Activated CD4-positive, alpha-beta T cell treated with anti-CD3 and anti-CD28 coated beads, Interleukin-2, amount 50 U/mL, for 24 hours (primary cell): Measurements from ENCODE around the gene CD37.
"Not testable (repeated sequence)": the region's sequence is repeated elsewhere in the genome, so short reads cannot be mapped to it uniquely, and the experiment has no call there.

Experiments used
- DNase-seq, 2 donors: peaks; one replicate each; pipeline ENCODE4 v3.0.0-alpha.2; 2020; ENCODE audit warnings: low read depth in 1 of 2, low spot score in 1 of 2

CD37 gene

GRCh38 chr19:49335071-49335783, at the start of gene CD37:
Gene CD37, plus strand, starts transcription at chr19:49335406. Its CDS starts 135 bp downstream, at chr19:49335541.
- peak; percentile 26 to 33 for DNase-seq

GRCh38 chr19:49287141-49287770, 48.0 kb upstream of the CD37 start:
- no peak for DNase-seq

- not testable (repeated sequence) for DNase-seq
Measured at GRCh38 chr19:49288205-49288604, 47.0 kb upstream of the CD37 start.

GRCh38 chr19:49289286-49289685, 45.9 kb upstream of the CD37 start:
- DNase-seq, result not testable (repeated sequence)

DNA sequence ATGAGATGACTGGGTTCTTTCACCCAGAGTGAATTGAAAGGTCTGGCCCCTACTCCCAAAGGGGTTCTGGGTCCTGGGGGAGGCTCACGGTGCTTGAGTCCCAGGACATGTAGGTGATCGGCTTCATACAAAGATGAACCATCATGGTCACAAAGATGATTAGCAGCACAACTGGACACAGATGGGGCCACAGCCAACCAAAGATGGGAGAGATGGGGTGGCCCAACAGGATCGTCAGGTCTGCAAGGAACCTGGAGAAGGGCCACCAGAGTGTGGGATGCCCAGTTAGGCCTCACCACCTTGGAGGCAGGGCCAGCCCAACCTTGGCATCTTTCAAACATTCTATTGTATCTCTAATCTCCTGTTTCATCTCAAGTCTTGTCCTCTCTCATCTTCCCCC, 44.7 kb upstream of the CD37 start:
- DNase-seq, result no peak

DNA sequence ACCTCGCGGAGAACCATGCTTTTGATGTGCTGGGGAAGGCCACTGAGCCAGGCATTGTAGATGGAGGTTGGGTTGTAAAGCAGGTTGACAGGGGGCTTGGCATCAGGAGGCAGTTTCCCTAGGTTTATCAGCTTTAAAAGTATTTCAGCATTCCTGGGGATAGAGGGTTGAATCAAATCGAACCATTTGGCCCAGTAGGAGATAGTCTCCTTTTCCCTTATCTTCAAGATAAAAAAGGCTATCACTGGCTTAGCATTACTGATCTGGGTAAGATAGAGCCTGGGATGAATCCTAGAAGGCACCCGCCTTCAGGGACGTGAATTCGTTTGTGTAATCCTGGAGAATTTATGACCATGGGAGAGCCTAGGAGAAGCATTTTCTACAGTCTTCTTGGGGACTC, 40.8 kb upstream of the CD37 start:
- no peak for DNase-seq

DNA sequence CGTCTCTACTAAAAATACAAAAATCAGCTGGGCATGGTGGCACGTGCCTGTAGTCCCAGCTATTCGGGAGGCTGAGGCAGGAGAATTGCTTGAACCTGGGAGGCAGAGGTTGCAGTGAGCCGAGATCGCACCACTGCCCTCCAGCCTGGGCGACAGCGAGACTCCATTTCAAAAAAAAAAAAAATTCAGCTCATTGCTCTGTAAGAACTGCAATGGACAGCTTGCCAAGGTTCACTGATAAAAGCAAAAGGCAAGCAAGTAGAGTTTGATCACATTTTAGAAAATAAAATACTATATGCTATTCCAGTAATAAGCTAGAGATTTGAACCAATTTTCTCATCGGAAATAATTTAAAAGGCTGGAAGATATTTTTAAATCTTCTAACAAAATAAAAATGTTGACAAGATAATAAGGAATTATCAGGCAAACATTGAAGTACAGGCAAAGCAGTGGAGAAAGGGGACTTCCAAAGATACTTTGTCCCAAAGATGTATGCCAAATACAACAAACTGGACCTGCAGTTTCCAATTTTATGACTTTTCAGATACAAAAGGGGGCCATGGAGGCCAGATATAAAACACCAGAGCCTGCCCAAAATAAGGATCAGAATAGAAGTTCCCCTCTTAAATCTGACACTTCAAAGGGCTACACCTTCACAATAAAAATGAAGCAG, 39.9 kb upstream of the CD37 start:
- no peak for DNase-seq

DNA sequence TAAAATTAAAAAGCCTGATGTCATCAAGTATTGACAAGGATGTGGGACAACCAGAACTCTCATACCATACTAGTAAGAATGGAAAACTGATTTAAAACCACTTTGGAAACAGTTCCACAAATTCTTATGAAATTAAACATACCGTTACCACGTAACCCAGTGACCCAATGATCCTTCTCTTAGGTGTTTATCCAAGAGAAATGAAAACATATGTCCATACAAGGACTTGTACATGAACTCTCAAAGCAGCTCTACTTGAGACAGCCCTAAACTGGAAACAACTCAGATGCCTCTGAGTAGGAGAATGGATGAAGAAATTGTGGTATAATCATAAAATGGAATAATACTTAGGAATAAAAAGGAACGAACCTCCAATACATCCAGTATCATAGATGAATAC, 37.8 kb upstream of the CD37 start:
- DNase-seq, result no peak

DNA sequence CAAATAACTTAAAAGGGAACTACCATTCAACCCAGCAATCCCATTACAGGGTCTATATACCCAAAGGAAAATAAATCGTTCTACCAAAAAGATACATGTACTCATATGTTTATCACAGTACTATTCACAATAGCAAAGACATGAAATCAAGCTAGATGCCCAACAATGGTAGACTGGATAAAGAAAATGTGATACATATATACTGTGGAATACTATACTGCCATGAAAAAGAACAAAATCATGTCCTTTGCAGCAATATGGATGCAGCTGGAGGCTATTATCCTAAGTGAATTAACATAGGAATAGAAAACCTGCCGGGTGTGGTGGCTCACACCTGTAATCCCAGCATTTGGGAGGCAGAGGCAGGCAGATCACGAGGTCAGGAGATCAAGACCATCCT, 36.6 kb upstream of the CD37 start:
- DNase-seq, result not testable (repeated sequence)

GRCh38 chr19:49301165-49301865, 33.9 kb upstream of the CD37 start:
- peak; percentile 62 to 75 for DNase-seq

GRCh38 chr19:49301866-49302252, 33.3 kb upstream of the CD37 start:
- DNase-seq, result no peak

DNA sequence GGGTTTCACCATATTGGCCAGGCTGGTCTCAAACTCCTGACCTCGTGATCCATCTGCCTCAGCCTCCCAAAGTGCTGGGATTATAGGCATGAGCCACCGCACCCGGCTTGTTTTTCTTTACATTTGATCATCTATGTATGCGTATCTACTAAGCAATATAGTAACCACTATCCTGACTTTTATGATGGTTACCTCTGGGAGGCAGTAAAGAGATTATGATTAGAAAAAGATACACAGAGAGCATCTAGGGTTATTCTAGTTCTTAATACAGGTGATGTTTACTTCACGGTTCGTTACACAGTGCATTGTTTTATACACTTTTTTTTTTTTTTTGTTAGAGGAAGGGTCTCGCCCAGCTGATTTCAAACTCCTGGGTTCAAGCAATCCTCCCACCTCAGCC, 28.5 kb upstream of the CD37 start:
- not testable (repeated sequence) for DNase-seq

- no peak for DNase-seq
Measured at GRCh38 chr19:49309087-49309486, 26.1 kb upstream of the CD37 start.

DNA sequence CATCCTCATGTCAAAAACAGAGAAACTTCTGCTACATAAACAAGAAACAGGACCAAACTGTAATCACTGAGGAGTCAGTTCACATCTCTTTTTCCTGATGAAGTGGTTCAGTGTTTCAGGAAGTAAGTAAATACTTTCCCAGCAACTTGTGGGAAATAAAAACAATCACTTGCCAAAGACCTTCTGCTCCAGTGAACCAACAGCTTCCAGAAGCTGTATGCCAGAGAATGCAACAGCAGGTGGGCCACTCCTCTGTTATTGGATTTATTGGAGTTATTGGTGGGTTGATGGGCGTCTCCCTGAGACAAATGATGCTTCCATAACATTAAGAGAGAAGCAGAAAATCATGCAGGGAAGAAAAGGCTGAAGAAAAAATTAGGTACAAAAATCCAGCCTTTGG, 20.1 kb upstream of the CD37 start:
- DNase-seq, result no peak

DNA sequence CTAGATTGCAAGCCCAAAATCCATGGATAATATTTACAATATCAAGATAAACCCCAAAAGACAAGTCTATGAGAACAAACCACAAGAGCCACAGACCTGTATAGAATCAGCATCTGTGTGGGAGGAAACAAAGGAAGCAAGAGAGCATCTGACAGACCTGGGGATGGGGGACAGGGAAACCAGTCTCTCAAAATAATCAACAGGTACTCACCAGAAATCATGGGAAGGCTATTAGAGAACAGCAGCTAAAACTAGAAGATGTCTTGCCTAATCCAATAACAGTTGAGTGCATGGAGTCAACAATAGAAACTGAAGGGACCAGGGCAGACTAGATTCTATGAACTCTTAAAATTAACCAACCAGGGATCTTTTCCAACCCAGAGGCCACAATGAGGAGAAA, 18.9 kb upstream of the CD37 start:
- DNase-seq, result no peak

DNA sequence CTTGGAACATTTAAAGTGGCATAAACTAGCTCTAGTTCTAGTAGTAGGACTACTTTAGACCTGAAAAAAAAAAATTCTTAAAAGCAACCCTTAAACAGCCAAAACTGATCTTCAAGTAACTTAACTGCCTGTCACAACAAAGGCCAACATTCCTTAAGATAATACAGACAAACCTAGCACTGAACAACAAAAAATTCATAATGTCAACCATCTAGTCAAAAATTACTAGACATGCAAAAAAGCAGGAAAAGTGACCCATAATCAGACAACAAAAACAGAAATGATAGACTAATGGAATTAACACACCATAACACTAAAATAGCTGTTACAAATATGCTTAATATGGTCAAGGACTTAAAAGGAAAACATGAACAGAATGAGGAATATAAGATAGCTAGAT, 16.9 kb upstream of the CD37 start:
- no peak for DNase-seq

DNA sequence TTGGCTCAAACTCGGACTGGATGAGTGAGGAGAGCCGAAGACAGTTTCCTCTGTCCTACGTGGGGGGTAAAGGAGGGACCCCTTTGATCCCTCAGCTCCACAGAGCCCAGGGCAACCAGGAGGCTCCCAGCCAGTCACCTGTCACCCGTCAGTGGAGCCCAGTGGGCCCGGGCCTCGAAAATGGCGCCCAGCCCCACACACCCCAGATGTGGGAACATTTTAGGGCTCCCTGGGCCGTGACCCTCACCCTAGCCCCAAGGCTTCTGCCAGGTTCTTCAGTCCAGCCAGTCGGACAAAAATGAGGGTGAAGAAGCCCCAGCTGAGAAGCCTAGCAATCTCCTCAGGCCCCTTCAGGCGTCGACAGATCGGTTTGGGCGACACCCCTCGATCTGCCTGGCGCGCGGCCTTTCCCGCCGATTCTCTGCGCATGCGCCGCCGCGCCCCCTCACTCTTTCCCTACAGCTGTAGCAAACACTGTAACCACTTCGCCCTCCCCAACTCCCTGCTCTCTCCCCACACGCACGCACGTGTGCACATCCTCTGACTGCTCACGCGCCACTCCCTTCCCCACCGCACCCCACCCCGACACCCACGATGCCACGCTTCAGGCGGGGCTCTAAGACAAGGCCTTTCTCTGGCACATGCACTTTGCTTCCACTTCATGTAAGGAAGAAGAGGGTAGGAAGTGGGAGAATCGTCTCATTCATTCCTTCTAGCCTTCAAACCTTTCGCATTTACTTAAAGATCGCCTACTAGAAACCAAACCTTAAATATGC, 10.2 kb upstream of the CD37 start, which contains the start of gene SLC6A16:
Gene SLC6A16, minus strand, starts transcription at position 391 of the 776 bp plus-strand sequence. CDS start 13,844 bp downstream, outside the sequence.
- DNase-seq, result no peak

GRCh38 chr19:49325756-49326155, 9.4 kb upstream of the CD37 start:
- DNase-seq, result not testable (repeated sequence)

DNA sequence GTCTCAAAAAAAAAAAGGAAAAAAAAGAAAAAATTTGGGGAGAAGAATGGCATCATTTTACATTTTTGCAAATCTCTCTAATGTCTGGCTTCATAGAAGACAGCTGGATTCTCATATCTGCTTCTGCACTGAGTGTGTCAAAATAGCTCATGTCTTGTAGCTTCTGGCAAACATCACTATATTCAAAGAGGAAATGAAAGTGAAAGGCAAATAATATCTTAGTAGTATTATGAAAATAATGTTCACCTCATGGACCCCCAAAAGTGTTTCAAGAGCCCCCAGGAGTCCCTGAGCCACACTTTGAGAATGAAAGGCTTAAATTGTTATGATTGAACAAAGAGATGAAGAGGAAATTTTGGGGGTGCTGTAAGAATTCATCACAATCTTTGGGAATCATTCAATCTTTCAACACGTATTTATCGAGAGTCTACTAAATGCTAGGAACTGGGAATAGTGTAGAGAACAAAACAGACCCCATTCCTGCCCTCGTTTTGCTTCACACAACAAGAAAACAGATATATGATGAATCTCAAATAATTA, 9.0 kb upstream of the CD37 start:
- no peak for DNase-seq

DNA sequence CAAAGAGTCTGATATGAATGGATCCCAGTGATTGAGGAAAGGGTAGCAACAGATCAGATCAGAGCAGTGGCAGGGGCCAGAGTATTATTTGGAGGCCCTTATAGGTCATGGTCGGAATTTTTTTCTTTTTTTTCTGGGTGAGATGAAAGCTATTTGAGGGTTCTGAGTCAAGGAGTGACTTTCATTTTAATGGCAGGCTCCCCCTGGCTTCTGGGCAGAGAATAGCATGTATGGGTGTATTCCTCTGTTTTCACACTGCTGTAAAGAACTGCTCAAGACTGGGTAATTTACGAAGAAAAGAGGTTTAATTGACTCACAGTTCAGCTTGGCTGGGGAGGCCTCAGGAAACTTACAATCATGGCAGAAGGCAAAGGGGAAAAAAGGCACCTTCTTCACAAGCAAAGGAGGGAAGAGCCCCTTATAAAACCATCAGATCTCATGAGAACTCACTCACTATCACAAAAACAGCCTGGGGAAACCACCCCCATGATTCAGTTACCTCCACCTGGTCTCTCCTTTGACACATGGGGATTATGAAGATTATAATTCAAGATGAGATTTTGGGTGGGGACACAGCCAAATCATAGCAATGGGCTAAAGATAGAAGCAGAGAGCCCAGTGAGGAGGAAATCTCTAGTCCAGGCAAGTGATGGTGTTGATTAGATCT, 7.2 kb upstream of the CD37 start:
- DNase-seq, result peak in 1 of 2 donors; percentile 31
